Fibroblast of the conjunctiva (primary cell): ENCODE data around the gene PCBD1.

Experiments
- DNase-seq: peaks from one replicate; pipeline ENCODE4 v3.0.0-alpha.2; 2010; ENCODE audit warnings: low read depth

The PCBD1 gene

GRCh38 chr10:70834021-70834420, 54.3 kb downstream of the PCBD1 start:
- DNase-seq: no peak

GRCh38 chr10:70833601-70834000, 54.8 kb downstream of the PCBD1 start:
- no peak for DNase-seq
